PFSK-1 (cell line): ENCODE measurements around the gene CNOT10.

Experiments
- FOXP2 ChIP-seq: optimal IDR thresholded peaks from 2 replicates; pipeline ENCODE3; 2011; ENCODE audit warnings: borderline replicate concordance, control low read depth, inconsistent platforms; ENCODE audit not compliant: insufficient read depth; ENCODE audit errors: extremely low read length, extremely low read depth
- POLR2AphosphoS5 ChIP-seq: IDR thresholded peaks from 2 replicates; pipeline ENCODE4 v1.6.1; 2012; ENCODE audit warnings: low read depth, mild to moderate bottlenecking, control low read depth, low read length, moderate library complexity
- REST ChIP-seq, 2 experiments: IDR thresholded peaks; 2 replicates each; pipeline versions ENCODE4 v1.6.1 to v1.8.0; 2011 to 2012; ENCODE audit warnings: low read depth in 2 of 2, low read length in 2 of 2, control low read depth in 1 of 2, inconsistent platforms in 1 of 2, mild to moderate bottlenecking in 1 of 2, moderate library complexity in 1 of 2; ENCODE audit not compliant: insufficient read depth in 1 of 2
- SIN3A ChIP-seq: IDR thresholded peaks from 2 replicates; pipeline ENCODE4 v1.6.1; 2012; ENCODE audit warnings: mild to moderate bottlenecking, low read length, moderate library complexity, borderline replicate concordance; ENCODE audit not compliant: insufficient read depth
- TAF1 ChIP-seq: IDR thresholded peaks from 2 replicates; pipeline ENCODE4 v1.6.1; 2012; ENCODE audit warnings: low read length, control low read depth, borderline replicate concordance; ENCODE audit not compliant: insufficient read depth

CNOT10 gene

DNA sequence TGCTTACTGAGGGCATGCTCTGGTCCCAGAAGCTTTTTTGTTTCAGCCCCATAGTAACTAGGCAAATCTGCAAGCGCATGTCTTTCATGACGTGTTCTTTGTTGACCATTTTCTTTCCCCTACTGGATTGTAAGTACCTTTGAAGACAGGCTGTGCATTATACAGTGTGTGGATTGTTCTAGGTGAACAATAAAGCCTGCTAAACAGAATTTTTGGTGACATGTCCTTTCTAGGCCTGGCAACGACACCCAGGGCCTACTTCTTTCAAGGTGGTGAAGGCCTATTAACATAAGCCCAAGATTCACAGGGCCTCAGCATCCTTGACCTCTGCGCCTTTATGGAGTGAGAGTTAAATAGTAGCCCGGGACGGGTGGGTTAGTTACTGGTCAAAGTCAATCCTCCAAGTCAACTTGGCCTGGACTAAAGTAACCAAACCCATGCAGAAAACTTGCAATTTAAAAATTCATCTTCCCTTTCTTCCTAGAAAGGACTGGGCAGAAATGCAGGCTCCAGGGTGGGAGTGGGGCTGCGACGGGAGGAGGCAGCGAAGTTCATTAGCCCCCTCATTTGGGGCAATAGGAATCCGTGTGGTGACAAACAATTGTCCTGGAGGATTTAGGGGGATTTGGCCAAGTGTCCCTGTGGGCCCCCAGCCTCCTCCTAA lies 95.2 kb downstream of the CNOT10 start:
- TF ChIP-seq TAF1: no peak
- TF ChIP-seq REST (IDR thresholded peaks at IDR 0.05; ENCODE audit: insufficient read depth in 1 of 2, low read depth in 2 of 2, low read length in 2 of 2): no peak
- TF ChIP-seq SIN3A: no peak
- no peak for TF ChIP-seq FOXP2
- TF ChIP-seq POLR2AphosphoS5: no peak

- TF ChIP-seq SIN3A: no peak
- TF ChIP-seq REST (IDR thresholded peaks at IDR 0.05; ENCODE audit: insufficient read depth in 1 of 2, low read depth in 2 of 2, low read length in 2 of 2): no peak
- no peak for TF ChIP-seq FOXP2
- no peak for TF ChIP-seq TAF1
- TF ChIP-seq POLR2AphosphoS5: no peak
Observed at GRCh38 chr3:32780735-32781210, 95.8 kb downstream of the CNOT10 start.

DNA sequence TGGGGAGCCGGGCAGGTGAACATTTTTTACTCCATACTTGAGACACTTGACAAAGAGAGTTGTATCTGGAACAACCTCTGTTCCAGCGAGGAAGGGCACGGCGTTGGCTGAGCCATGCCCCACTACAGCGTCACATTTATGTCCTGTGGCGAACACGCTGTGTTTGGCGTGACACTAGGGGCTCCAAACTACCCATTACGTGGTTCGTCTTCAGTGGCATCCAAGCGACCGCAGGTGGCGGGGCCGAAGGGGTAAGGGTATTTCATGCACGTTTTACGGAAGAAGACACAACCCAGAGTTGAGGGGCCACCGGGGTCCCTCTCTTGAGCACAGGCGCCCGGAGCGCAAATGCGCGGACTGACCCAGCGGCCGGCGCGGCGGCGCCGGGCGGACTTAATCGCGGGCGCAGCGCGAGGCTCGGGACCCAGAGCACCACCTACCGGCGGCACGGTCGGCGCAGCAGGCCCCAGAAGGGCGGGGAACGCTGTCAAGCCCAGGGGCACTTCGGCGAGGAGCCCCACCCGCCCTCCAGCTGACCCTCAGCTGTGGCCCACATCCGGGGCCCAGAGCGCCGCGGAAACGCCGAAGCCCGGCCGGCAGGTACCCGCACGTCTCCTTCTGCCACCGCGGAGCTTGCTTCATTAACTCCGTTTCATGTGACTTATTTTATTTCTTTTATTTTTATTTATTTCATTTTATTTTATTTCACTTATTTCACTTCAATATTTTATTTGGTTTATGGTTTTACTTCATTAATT lies 96.4 kb downstream of the CNOT10 start:
- TF ChIP-seq FOXP2 (peak; percentile 81), TAF1 (no peak)

GRCh38 chr3:32782407-32782806 lies 97.4 kb downstream of the CNOT10 start:
- no peak for TF ChIP-seq REST (IDR thresholded peaks at IDR 0.05; ENCODE audit: insufficient read depth in 1 of 2, low read depth in 2 of 2, low read length in 2 of 2)
- no peak for TF ChIP-seq SIN3A
- no peak for TF ChIP-seq POLR2AphosphoS5
- no peak for TF ChIP-seq FOXP2
- TF ChIP-seq TAF1: no peak

DNA sequence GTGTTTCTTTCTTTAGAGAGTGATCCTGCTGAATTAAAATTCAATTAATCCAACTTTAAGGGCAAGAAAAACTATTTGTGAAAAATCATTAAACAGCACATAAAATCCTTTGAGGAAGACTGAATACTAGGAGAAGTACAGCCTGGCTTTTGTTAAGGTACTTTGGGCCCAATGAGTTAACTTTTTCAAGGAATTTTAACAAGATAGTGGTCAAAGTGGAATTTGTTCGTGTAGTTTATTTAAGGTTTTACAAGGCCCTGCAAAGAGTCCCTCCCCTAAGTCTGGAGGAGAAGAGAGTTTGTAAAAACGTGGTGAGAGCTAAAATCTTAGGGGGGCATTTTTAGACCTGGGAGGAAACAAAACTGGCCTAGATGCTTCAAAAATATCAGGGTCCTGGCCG lies 106.8 kb downstream of the CNOT10 start:
- TF ChIP-seq TAF1: no peak
- no peak for TF ChIP-seq REST (IDR thresholded peaks at IDR 0.05; ENCODE audit: insufficient read depth in 1 of 2, low read depth in 2 of 2, low read length in 2 of 2)
- TF ChIP-seq POLR2AphosphoS5: no peak
- TF ChIP-seq FOXP2: no peak
- no peak for TF ChIP-seq SIN3A
